Measurements from ENCODE around the gene ITLN2. TPM values are rescaled to one million over a fixed set of nuclear protein-coding genes. Genes with fewer than 3 reads are reported as not detected.
A peak's percentile ranks its signal among the peaks of the same experiment; 100 is the strongest.

ITLN2 gene
- not detected for total RNA-seq
- long read RNA-seq, donor 1, result 0 reads
- long read RNA-seq, donor 2, result 0 reads

GRCh38 chr1:160954158-160955104, at the start of gene ITLN2:
Gene ITLN2, minus strand, starts transcription at chr1:160954809. Its CDS starts 68 bp downstream, at chr1:160954741.
- intact Hi-C loops (cut with DNase I, micrococcal nuclease), result loop anchor here in 1 of 2 donors (5.0 kb wide), 1 partner anchor 122 kb away; no protein-coding TSS in a partner anchor
- Histone ChIP-seq H3K4me1 (ENCODE audit: low read depth) (no peaks in the 10 kb centered on the region), H3K4me3 (no peak within 1 kb of the TSS), H3K36me3 (ENCODE audit: low read depth) (no peaks in the 10 kb centered on the region), H3K9me3 (no peaks in the 10 kb centered on the region)
- peak in 2 of 3 donors; percentile 39 to 58 for DNase-seq
- peak; percentile 32 for TF ChIP-seq CTCF (IDR thresholded peaks at IDR 0.05)
- ATAC-seq, result peak; percentile 88

- Histone ChIP-seq H3K4me1 (ENCODE audit: low read depth) (peaks cover 3% of the 10 kb centered on the region), H3K36me3 (ENCODE audit: low read depth) (no peaks in the 10 kb centered on the region), H3K4me3 (no peak overlapping the region), H3K9me3 (no peaks in the 10 kb centered on the region)
- DNase-seq, result no peak
- ATAC-seq, result no peak
- intact Hi-C loops (cut with DNase I, micrococcal nuclease), result no loop called here
- TF ChIP-seq CTCF (IDR thresholded peaks at IDR 0.05), result no peak
Measured at GRCh38 chr1:161001525-161001924, 46.9 kb upstream of the ITLN2 start.

GRCh38 chr1:161000736-161001480, 46.3 kb upstream of the ITLN2 start:
- DNase-seq, result no peak
- intact Hi-C loops (cut with DNase I, micrococcal nuclease), result no loop called here
- ATAC-seq, result no peak
- H3K4me3 ChIP-seq, result no peak overlapping the region
- no peaks in the 10 kb centered on the region for H3K9me3 ChIP-seq
- no peaks in the 10 kb centered on the region for H3K36me3 ChIP-seq (ENCODE audit: low read depth)
- peaks cover 3% of the 10 kb centered on the region for H3K4me1 ChIP-seq (ENCODE audit: low read depth)
- TF ChIP-seq CTCF (IDR thresholded peaks at IDR 0.05), result no peak

GRCh38 chr1:160999376-160999775, 44.8 kb upstream of the ITLN2 start:
- no peaks in the 10 kb centered on the region for H3K36me3 ChIP-seq (ENCODE audit: low read depth)
- intact Hi-C loops (cut with DNase I, micrococcal nuclease), result loop anchor here (5.0 to 10.0 kb wide), 2 partner anchors 95 to 98 kb away; partner anchors contain the start of gene KLHDC9 (in 2 of the 2)
- ATAC-seq, result no peak
- H3K9me3 ChIP-seq, result no peaks in the 10 kb centered on the region
- TF ChIP-seq CTCF (IDR thresholded peaks at IDR 0.05), result no peak
- peaks cover 3% of the 10 kb centered on the region for H3K4me1 ChIP-seq (ENCODE audit: low read depth)
- no peak overlapping the region for H3K4me3 ChIP-seq
- no peak for DNase-seq

- H3K9me3 ChIP-seq, result no peaks in the 10 kb centered on the region
- peaks cover 3% of the 10 kb centered on the region for H3K4me1 ChIP-seq (ENCODE audit: low read depth)
- H3K36me3 ChIP-seq (ENCODE audit: low read depth), result no peaks in the 10 kb centered on the region
- intact Hi-C loops (cut with DNase I, micrococcal nuclease), result loop anchor here (5.0 to 10.0 kb wide), 2 partner anchors 97 to 100 kb away; partner anchors contain the start of gene KLHDC9 (in 2 of the 2)
- H3K4me3 ChIP-seq, result no peak overlapping the region
- DNase-seq (peak in 2 of 3 donors; percentile 78 to 86), ATAC-seq (peak; percentile 87)
- TF ChIP-seq CTCF (IDR thresholded peaks at IDR 0.05), result peak; percentile 38
Measured at GRCh38 chr1:160997323-160998038, 42.9 kb upstream of the ITLN2 start.

All from mucosa of descending colon (tissue), 3 donors.